ENCODE measurements around the gene VIM.

- TF ChIP-seq CTCF (IDR thresholded peaks at IDR 0.05; ENCODE audit: low read depth, low read length): no peak
- TF ChIP-seq EZH2phosphoT487 (IDR thresholded peaks at IDR 0.05; ENCODE audit: low read depth): no peak
Observed at GRCh38 chr10:17278607-17279240, 50.7 kb downstream of the VIM start.
